HL-60 (cell line): ENCODE measurements around the gene CYTH1.
"Not testable (repeated sequence)": the region's sequence is repeated elsewhere in the genome, so short reads cannot be mapped to it uniquely, and the experiment has no call there.

Experiments
- CTCF ChIP-seq: IDR thresholded peaks from one replicate; pipeline ENCODE4 v1.5.1; 2011; ENCODE audit warnings: low read length, control low read depth, inconsistent platforms; ENCODE audit not compliant: insufficient read depth
- POLR2AphosphoS5 ChIP-seq: IDR thresholded peaks from 2 replicates; pipeline ENCODE4 v1.6.1; 2012; ENCODE audit warnings: low read depth
- REST ChIP-seq: IDR thresholded peaks from 2 replicates; pipeline ENCODE4 v1.6.1; 2012; ENCODE audit warnings: low read depth; ENCODE audit not compliant: insufficient replicate concordance

GRCh38 chr17:78779286-78779651, 2.8 kb downstream of the CYTH1 start:
- TF ChIP-seq REST, CTCF, POLR2AphosphoS5: not testable (repeated sequence)
